Esophagus squamous epithelium (tissue), 4 donors: Measurements from ENCODE around the gene MYO16.

Experiments
- CTCF ChIP-seq, 6 experiments: fragments of 450-650 bp in 4 of 6; fragments of 200-600 bp in 2 of 6; sonication (generic) in 2 of 6; IDR thresholded peaks; one replicate each; pipeline ENCODE4 v1.5.1; 2016 to 2019; ENCODE audit warnings: antibody characterized with exemption in 6 of 6, mild to moderate bottlenecking in 4 of 6, moderate library complexity in 4 of 6
- POLR2A ChIP-seq, 4 donors: fragments of 450-650 bp; IDR thresholded peaks; one replicate each; pipeline ENCODE4 v1.6.1; 2017; ENCODE audit warnings: antibody characterized with exemption in 4 of 4, mild to moderate bottlenecking in 4 of 4, moderate library complexity in 3 of 4

DNA sequence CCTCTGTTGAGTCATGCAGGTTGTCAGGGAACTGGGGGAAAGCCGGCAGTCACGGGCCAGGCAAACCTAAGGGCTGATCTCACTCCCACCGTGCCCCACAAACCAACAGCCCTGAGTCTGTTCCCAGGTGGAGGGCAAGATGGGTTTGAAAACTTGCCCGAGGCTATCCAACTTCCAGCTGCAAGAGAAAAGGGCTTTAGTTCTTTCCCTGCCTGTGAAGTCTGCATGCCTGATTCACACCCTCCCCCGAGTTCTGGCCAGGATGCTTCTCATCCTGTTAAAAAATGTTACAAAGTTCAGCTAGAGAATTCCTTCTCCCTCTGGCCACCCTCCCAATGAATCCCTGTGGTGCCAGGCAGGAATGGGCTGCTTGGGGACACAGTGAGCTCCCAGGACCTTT is 33.1 kb downstream of the MYO16 start:
- no peak for TF ChIP-seq CTCF (IDR thresholded peaks at IDR 0.05)
- no peak for TF ChIP-seq POLR2A (IDR thresholded peaks at IDR 0.05)
